ENCODE data around the gene SPAG9.
A peak's percentile ranks its signal among the peaks of the same experiment; 100 is the strongest.

SPAG9 gene

DNA sequence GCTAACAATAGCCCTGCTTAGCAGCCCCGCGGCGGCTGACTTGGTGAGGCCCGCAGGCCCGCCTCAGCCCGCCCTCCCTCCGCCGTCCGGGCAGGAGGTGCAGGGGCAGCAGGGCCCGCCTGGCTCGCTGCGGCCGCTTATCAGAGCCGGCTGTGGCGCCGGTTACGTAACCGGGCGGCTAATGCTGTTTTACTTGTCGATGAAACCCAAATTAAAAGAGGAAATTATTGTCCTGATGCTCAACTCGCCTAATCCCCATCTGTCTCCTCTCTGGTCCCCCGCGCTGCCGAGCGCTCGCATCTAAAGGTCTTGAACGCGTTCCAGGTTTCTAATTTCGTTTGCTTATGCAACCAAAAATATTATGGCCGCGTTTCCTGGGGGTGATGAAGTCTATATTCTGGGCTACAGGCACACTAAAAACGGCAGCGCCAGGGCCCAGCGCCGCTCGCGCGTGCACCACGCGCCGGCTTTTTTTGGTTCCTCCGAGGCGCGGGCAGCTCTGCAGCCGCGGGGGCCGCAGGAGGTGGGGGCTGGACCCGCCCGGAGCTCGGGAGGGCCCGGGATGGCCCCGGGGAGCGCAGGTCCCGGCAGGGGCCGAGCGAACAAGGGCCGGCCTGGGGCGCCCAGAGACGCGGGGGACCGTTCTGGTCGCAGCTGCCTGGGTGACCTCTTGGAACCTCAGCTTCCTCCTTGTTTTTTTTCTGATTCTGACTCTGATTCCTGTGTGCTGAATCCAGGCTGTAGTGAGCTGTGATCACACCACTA, 189.3 kb downstream of the SPAG9 start (continued):
- TF ChIP-seq GLIS1 (tag by site-specific recombination; IDR thresholded peaks at IDR 0.05) = peak; percentile 87
- peak; percentile 68 for TF ChIP-seq SP7 (tag by site-specific recombination; IDR thresholded peaks at IDR 0.05)
- no peak for TF ChIP-seq ZNF239 (tag by site-specific recombination; IDR thresholded peaks at IDR 0.05)
- TF ChIP-seq ZNF530 (tag by site-specific recombination; IDR thresholded peaks at IDR 0.05; ENCODE audit: low read depth) = no peak
- no peak for TF ChIP-seq ZNF221 (tag by site-specific recombination; IDR thresholded peaks at IDR 0.05; ENCODE audit: borderline replicate concordance)
- TF ChIP-seq ZNF362 (tag by site-specific recombination; IDR thresholded peaks at IDR 0.05) = peak; percentile 30; the same call in 1 of the 2 replicates
- no peak for TF ChIP-seq ZBTB10 (tag by site-specific recombination; IDR thresholded peaks at IDR 0.05)
- TF ChIP-seq ZNF529 (tag by site-specific recombination; IDR thresholded peaks at IDR 0.05; ENCODE audit: insufficient replicate concordance) = no peak
- TF ChIP-seq, protein P1, sequence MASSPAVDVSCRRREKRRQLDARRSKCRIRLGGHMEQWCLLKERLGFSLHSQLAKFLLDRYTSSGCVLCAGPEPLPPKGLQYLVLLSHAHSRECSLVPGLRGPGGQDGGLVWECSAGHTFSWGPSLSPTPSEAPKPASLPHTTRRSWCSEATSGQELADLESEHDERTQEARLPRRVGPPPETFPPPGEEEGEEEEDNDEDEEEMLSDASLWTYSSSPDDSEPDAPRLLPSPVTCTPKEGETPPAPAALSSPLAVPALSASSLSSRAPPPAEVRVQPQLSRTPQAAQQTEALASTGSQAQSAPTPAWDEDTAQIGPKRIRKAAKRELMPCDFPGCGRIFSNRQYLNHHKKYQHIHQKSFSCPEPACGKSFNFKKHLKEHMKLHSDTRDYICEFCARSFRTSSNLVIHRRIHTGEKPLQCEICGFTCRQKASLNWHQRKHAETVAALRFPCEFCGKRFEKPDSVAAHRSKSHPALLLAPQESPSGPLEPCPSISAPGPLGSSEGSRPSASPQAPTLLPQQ (tag by site-specific recombination; IDR thresholded peaks at IDR 0.05) = peak; percentile 92
- TF ChIP-seq ZNF843 (tag by site-specific recombination; IDR thresholded peaks at IDR 0.05) = no peak
- TF ChIP-seq, protein P2, sequence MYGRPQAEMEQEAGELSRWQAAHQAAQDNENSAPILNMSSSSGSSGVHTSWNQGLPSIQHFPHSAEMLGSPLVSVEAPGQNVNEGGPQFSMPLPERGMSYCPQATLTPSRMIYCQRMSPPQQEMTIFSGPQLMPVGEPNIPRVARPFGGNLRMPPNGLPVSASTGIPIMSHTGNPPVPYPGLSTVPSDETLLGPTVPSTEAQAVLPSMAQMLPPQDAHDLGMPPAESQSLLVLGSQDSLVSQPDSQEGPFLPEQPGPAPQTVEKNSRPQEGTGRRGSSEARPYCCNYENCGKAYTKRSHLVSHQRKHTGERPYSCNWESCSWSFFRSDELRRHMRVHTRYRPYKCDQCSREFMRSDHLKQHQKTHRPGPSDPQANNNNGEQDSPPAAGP (tag by site-specific recombination; IDR thresholded peaks at IDR 0.05) = peak; percentile 31; the same call in 1 of the 2 replicates
- TF ChIP-seq ZNF248 (tag by site-specific recombination; IDR thresholded peaks at IDR 0.05) = no peak

DNA sequence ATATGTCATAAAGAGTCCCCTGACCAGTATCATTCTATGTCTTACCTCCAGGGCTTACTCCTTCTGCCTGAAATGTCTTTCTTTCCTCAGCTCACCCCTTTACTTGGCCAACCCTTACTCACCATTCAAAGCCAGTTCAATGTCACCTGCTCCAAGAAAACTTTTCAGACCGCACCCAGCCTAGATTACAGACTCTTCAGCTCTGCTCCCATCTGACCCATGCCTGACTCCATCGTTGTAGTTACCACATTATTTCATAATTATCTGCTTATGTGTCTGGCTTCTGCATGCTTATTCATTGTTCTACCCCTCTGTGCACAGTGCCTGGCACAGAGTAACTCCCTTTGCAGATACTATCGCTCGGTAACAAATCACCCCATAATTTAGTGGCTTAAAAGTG, 192.0 kb downstream of the SPAG9 start:
- POLR2A ChIA-PET = interaction anchor here (4.5 kb wide), 1 partner anchor 62 kb away, joined by 31 read pairs; the partner anchor contains the start of gene TOB1
- H3K36me3 ChIP-seq (ENCODE audit: control insufficient read depth in 2 of 2, insufficient read depth in 1 of 2, low read length in 2 of 2) = no peaks in the 10 kb centered on the region
- no peaks in the 10 kb centered on the region for H3K9me3 ChIP-seq (ENCODE audit: control insufficient read depth, insufficient read depth, low read depth, low read length)
- no peak overlapping the region for H3K4me3 ChIP-seq (ENCODE audit: low read depth, low read length)
- H3K27ac ChIP-seq (ENCODE audit: extremely low read depth, low read depth, low read length) = no peak overlapping the region
- CTCF ChIA-PET = no interaction called here
- H3K4me1 ChIP-seq (ENCODE audit: control insufficient read depth, insufficient read depth, low read length) = peaks cover 6% of the 10 kb centered on the region
- TF ChIP-seq ZNF155 (tag by site-specific recombination; IDR thresholded peaks at IDR 0.05) (no peak), IKZF3 (tag by site-specific recombination; IDR thresholded peaks at IDR 0.05) (no peak), ZNF221 (tag by site-specific recombination; IDR thresholded peaks at IDR 0.05; ENCODE audit: borderline replicate concordance) (no peak), ZBTB8A (tag by site-specific recombination; IDR thresholded peaks at IDR 0.05) (no peak), ZNF48 (tag by site-specific recombination; IDR thresholded peaks at IDR 0.05) (no peak), ZNF239 (tag by site-specific recombination; IDR thresholded peaks at IDR 0.05) (no peak), ZNF133 (tag by site-specific recombination; IDR thresholded peaks at IDR 0.05) (no peak), ZNF391 (tag by site-specific recombination; IDR thresholded peaks at IDR 0.05; ENCODE audit: borderline replicate concordance, low read depth) (no peak), ZNF677 (tag by site-specific recombination; IDR thresholded peaks at IDR 0.05) (no peak), SALL2 (tag by site-specific recombination; IDR thresholded peaks at IDR 0.05; ENCODE audit: borderline replicate concordance) (no peak), ATF2 (tag by site-specific recombination; IDR thresholded peaks at IDR 0.05; ENCODE audit: low read depth) (no peak), ZNF311 (tag by site-specific recombination; IDR thresholded peaks at IDR 0.05; ENCODE audit: borderline replicate concordance) (no peak), ZNF792 (tag by site-specific recombination; IDR thresholded peaks at IDR 0.05) (no peak)
- TF ChIP-seq, protein P3, sequence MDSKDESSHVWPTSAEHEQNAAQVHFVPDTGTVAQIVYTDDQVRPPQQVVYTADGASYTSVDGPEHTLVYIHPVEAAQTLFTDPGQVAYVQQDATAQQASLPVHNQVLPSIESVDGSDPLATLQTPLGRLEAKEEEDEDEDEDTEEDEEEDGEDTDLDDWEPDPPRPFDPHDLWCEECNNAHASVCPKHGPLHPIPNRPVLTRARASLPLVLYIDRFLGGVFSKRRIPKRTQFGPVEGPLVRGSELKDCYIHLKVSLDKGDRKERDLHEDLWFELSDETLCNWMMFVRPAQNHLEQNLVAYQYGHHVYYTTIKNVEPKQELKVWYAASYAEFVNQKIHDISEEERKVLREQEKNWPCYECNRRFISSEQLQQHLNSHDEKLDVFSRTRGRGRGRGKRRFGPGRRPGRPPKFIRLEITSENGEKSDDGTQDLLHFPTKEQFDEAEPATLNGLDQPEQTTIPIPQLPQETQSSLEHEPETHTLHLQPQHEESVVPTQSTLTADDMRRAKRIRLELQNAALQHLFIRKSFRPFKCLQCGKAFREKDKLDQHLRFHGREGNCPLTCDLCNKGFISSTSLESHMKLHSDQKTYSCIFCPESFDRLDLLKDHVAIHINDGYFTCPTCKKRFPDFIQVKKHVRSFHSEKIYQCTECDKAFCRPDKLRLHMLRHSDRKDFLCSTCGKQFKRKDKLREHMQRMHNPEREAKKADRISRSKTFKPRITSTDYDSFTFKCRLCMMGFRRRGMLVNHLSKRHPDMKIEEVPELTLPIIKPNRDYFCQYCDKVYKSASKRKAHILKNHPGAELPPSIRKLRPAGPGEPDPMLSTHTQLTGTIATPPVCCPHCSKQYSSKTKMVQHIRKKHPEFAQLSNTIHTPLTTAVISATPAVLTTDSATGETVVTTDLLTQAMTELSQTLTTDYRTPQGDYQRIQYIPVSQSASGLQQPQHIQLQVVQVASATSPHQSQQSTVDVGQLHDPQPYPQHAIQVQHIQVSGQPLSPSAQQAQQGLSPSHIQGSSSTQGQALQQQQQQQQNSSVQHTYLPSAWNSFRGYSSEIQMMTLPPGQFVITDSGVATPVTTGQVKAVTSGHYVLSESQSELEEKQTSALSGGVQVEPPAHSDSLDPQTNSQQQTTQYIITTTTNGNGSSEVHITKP (tag by site-specific recombination; IDR thresholded peaks at IDR 0.05) = no peak
